Rectal smooth muscle tissue (tissue), 1 donor: ENCODE results near the gene TOR1AIP1.

Experiments
- H3K27ac ChIP-seq: one replicate; pipeline ENCODE4 v1.7.0; 2013; ENCODE audit warnings: low read depth, low read length, inconsistent platforms
- H3K27me3 ChIP-seq: one replicate; pipeline ENCODE4 v1.7.0; 2013; ENCODE audit warnings: low read length; ENCODE audit not compliant: control insufficient read depth, insufficient read depth
- H3K36me3 ChIP-seq: one replicate; pipeline ENCODE4 v1.7.0; 2013; ENCODE audit warnings: low read length; ENCODE audit not compliant: control insufficient read depth, insufficient read depth
- H3K4me1 ChIP-seq: one replicate; pipeline ENCODE4 v1.7.0; 2013; ENCODE audit warnings: low read length; ENCODE audit not compliant: control insufficient read depth, insufficient read depth
- H3K4me3 ChIP-seq: one replicate; pipeline ENCODE4 v1.7.0; 2013; ENCODE audit warnings: low read length
- H3K9ac ChIP-seq: one replicate; pipeline ENCODE4 v1.7.0; 2013; ENCODE audit warnings: low read length

Gene TOR1AIP1

GRCh38 chr1:179929955-179930798 is 48.1 kb downstream of the TOR1AIP1 start:
- no peak overlapping the region for H3K4me3 ChIP-seq
- H3K27ac ChIP-seq, result no peak overlapping the region
- no peaks in the 10 kb centered on the region for H3K27me3 ChIP-seq
- H3K36me3 ChIP-seq, result no peaks in the 10 kb centered on the region
- H3K9ac ChIP-seq, result no peak overlapping the region
- no peaks in the 10 kb centered on the region for H3K4me1 ChIP-seq

GRCh38 chr1:179930867-179931266 is 48.8 kb downstream of the TOR1AIP1 start:
- H3K4me3 ChIP-seq, result no peak overlapping the region
- H3K27ac ChIP-seq, result no peak overlapping the region
- H3K4me1 ChIP-seq, result no peaks in the 10 kb centered on the region
- no peaks in the 10 kb centered on the region for H3K27me3 ChIP-seq
- H3K36me3 ChIP-seq, result no peaks in the 10 kb centered on the region
- H3K9ac ChIP-seq, result no peak overlapping the region

GRCh38 chr1:179933219-179933618 is 51.1 kb downstream of the TOR1AIP1 start:
- Histone ChIP-seq H3K27ac (no peak overlapping the region), H3K36me3 (no peaks in the 10 kb centered on the region), H3K27me3 (no peaks in the 10 kb centered on the region), H3K4me3 (no peak overlapping the region), H3K9ac (no peak overlapping the region), H3K4me1 (no peaks in the 10 kb centered on the region)

- no peaks in the 10 kb centered on the region for H3K27me3 ChIP-seq
- no peak overlapping the region for H3K4me3 ChIP-seq
- no peaks in the 10 kb centered on the region for H3K36me3 ChIP-seq
- H3K27ac ChIP-seq, result no peak overlapping the region
- H3K9ac ChIP-seq, result no peak overlapping the region
- no peaks in the 10 kb centered on the region for H3K4me1 ChIP-seq
Measured at GRCh38 chr1:179935909-179936496, 53.9 kb downstream of the TOR1AIP1 start.

- Histone ChIP-seq H3K27me3 (no peaks in the 10 kb centered on the region), H3K9ac (no peak overlapping the region), H3K4me1 (no peaks in the 10 kb centered on the region), H3K36me3 (no peaks in the 10 kb centered on the region), H3K4me3 (no peak overlapping the region), H3K27ac (no peak overlapping the region)
Measured at GRCh38 chr1:179937668-179938254, 55.7 kb downstream of the TOR1AIP1 start.

- Histone ChIP-seq H3K9ac (no peak overlapping the region), H3K27me3 (no peaks in the 10 kb centered on the region), H3K36me3 (no peaks in the 10 kb centered on the region), H3K27ac (no peak overlapping the region), H3K4me1 (no peaks in the 10 kb centered on the region), H3K4me3 (no peak overlapping the region)
Measured at GRCh38 chr1:179938752-179939151, 56.7 kb downstream of the TOR1AIP1 start.

GRCh38 chr1:179939941-179940340 is 57.9 kb downstream of the TOR1AIP1 start:
- H3K27ac ChIP-seq, result no peak overlapping the region
- H3K9ac ChIP-seq, result no peak overlapping the region
- no peaks in the 10 kb centered on the region for H3K27me3 ChIP-seq
- no peak overlapping the region for H3K4me3 ChIP-seq
- no peaks in the 10 kb centered on the region for H3K4me1 ChIP-seq
- no peaks in the 10 kb centered on the region for H3K36me3 ChIP-seq

- Histone ChIP-seq H3K27me3 (no peaks in the 10 kb centered on the region), H3K27ac (no peak overlapping the region), H3K4me1 (no peaks in the 10 kb centered on the region), H3K9ac (no peak overlapping the region), H3K36me3 (no peaks in the 10 kb centered on the region), H3K4me3 (no peak overlapping the region)
Measured at GRCh38 chr1:179941454-179941853, 59.4 kb downstream of the TOR1AIP1 start.

- H3K27me3 ChIP-seq, result no peaks in the 10 kb centered on the region
- H3K27ac ChIP-seq, result no peak overlapping the region
- no peak overlapping the region for H3K4me3 ChIP-seq
- no peak overlapping the region for H3K9ac ChIP-seq
- no peaks in the 10 kb centered on the region for H3K36me3 ChIP-seq
- H3K4me1 ChIP-seq, result peaks cover 4% of the 10 kb centered on the region
Measured at GRCh38 chr1:179950651-179951050, 68.6 kb downstream of the TOR1AIP1 start.

GRCh38 chr1:179951383-179952144 is 69.5 kb downstream of the TOR1AIP1 start:
- Histone ChIP-seq H3K27ac (no peak overlapping the region), H3K9ac (no peak overlapping the region), H3K27me3 (no peaks in the 10 kb centered on the region), H3K36me3 (no peaks in the 10 kb centered on the region), H3K4me3 (no peak overlapping the region), H3K4me1 (peaks cover 4% of the 10 kb centered on the region)

- Histone ChIP-seq H3K4me3 (no peak overlapping the region), H3K4me1 (peaks cover 4% of the 10 kb centered on the region), H3K27me3 (no peaks in the 10 kb centered on the region), H3K36me3 (no peaks in the 10 kb centered on the region), H3K9ac (no peak overlapping the region), H3K27ac (no peak overlapping the region)
Measured at GRCh38 chr1:179952186-179952585, 70.1 kb downstream of the TOR1AIP1 start.

- peak overlapping the region; percentile 70 for H3K4me3 ChIP-seq
- H3K4me1 ChIP-seq, result peaks cover 4% of the 10 kb centered on the region
- H3K36me3 ChIP-seq, result no peaks in the 10 kb centered on the region
- peak overlapping the region; percentile 82 for H3K27ac ChIP-seq
- peak overlapping the region; percentile 57 for H3K9ac ChIP-seq
- no peaks in the 10 kb centered on the region for H3K27me3 ChIP-seq
Measured at GRCh38 chr1:179953974-179954492, 71.9 kb downstream of the TOR1AIP1 start.
